ENCODE results near the gene MICAL3. TPM values are rescaled to one million over a fixed set of nuclear protein-coding genes. Genes with fewer than 3 reads are reported as not detected.

The MICAL3 gene
- total and polyA plus RNA-seq, 9 of the 15 experiments (the other 6 are each of a cell fraction or from before 2014, with no cell fraction given) = 0.53 to 32.1 (median 12.3) TPM

DNA sequence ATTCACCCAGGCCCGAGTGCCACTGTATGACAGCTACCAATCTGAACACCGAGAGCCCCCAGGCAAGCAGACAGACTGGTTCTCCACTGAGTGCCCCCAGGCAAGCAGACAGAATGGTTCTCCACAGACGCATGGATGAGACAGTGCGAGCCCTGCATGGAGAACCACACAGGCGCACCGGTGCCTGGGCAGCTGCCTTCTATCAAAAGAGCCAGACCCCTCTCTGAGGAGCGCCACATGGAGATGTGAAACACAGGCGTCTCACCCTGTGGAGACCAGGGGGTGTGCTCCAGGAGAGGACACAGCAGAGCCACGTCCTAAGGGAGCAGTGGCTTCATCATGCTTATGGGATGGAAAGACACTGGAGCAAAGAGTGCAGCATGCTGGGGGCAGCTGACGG is 155.6 kb downstream of the MICAL3 start:
- ATAC-seq = no peak
- Histone ChIP-seq H3K9me1 (ENCODE audit: control insufficient read depth, insufficient read depth, low read length) (no peaks in the 10 kb centered on the region), H3K4me3 (no peak overlapping the region), H3K9ac (ENCODE audit: insufficient read depth in 1 of 2, low read depth in 2 of 2, low read length in 2 of 2) (no peak overlapping the region), H3K79me2 (ENCODE audit: control insufficient read depth, insufficient read depth, low read length) (no peaks in the 10 kb centered on the region), H3K4me2 (ENCODE audit: insufficient read depth, low read length) (no peak overlapping the region), H2AFZ (ENCODE audit: low read depth, low read length) (no peak overlapping the region), H3K27ac (ENCODE audit: extremely low read depth, low read depth, low read length) (no peak overlapping the region), H4K20me1 (replicated peaks; ENCODE audit: control insufficient read depth, insufficient read depth, low read length) (no peaks in the 10 kb centered on the region), H3K27me3 (ENCODE audit: control insufficient read depth in 2 of 2, insufficient read depth in 2 of 2, low read length in 2 of 2) (no peaks in the 10 kb centered on the region), H3K9me3 (replicated peaks; ENCODE audit: control insufficient read depth, insufficient read depth, low read depth, low read length) (no peaks in the 10 kb centered on the region), H3K36me3 (ENCODE audit: control insufficient read depth, insufficient read depth, low read length) (peaks cover 61% of the 10 kb centered on the region; the same call in 2 of the 3 replicates), H3K4me1 (replicated peaks in 1 of 2; ENCODE audit: control insufficient read depth in 2 of 2, insufficient read depth in 2 of 2, low read length in 2 of 2) (peaks cover 0 to 13% of the 10 kb centered on the region in 2 experiments; a peak in 2 of 5 replicates)
- ChIA-PET CTCF (ENCODE audit: low intra/inter-chr PET ratio) (interaction anchor here (0.6 kb wide), 1 partner anchor 1791 kb away, joined by 3 read pairs; no protein-coding TSS in a partner anchor), POLR2A (interaction anchor here (0.6 to 0.8 kb wide), 4 partner anchors 8 to 135 kb away, joined by 3 read pairs; no protein-coding TSS in a partner anchor)
- in situ Hi-C loops (cut with MboI) (no loop called here), intact Hi-C loops (cut with micrococcal nuclease) (no loop called here)
- TF ChIP-seq ZNF274 (IDR thresholded peaks at IDR 0.05; ENCODE audit: borderline replicate concordance, low read depth, low read length) = no peak
- no peak for TF ChIP-seq SMAD4 (CRISPR knock-in tag; conservative IDR thresholded peaks at IDR 0.05)
- FAIRE-seq = no peak
- WGBS (ENCODE audit: insufficient coverage, low coverage, missing lambda C conversion rate) = 84% methylated on average over 10 of the region's 10 CpGs
- BruUV-seq (replicated peaks) = no TSS peak
- no peak for DNase-seq (ENCODE audit: extremely low read depth in 1 of 4, low spot score in 3 of 4)

DNA sequence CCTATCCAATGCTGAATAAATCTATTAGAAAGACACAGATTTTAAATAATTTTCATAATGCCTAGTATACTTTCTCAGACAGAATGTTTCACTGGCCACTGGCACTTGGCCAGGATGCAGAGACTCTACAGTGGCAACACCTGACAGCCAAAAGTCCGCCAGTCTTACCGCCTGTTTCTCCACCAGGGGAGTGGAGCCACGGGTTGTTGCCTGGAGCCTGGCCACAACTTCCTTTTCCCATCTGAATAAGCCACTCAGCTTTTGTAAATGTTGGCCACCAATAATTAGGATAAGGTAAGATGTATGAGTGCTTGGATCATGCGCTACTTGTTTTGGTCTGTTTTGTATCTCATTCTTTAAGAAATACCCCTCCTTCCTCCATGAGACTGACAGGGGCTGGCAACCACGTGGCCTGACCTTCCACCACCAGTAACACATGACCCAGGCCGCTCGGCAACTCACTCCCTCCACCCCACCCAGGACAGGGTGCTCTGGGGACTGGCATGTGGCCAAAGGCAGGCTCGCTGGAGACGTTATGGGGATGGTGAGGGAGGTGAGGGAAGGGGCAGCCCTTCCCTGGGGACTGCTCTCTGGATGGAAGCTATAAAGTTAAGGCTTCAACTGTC is 157.1 kb downstream of the MICAL3 start:
- CTCF ChIA-PET (ENCODE audit: low intra/inter-chr PET ratio) = interaction anchor here (0.7 kb wide), 1 partner anchor 160 kb away, joined by 3 read pairs; no protein-coding TSS in a partner anchor
- H3K4me3 ChIP-seq = no peak overlapping the region
- POLR2A ChIA-PET = no interaction called here
- H3K27ac ChIP-seq (ENCODE audit: extremely low read depth, low read depth, low read length) = no peak overlapping the region
- no peak overlapping the region; the same call in 1 of the 2 replicates for H2AFZ ChIP-seq (ENCODE audit: low read depth, low read length)
- no peaks in the 10 kb centered on the region for H4K20me1 ChIP-seq (replicated peaks; ENCODE audit: control insufficient read depth, insufficient read depth, low read length)
- H3K36me3 ChIP-seq (ENCODE audit: control insufficient read depth, insufficient read depth, low read length) = peaks cover 51% of the 10 kb centered on the region; the same call in 2 of the 3 replicates
- H3K9ac ChIP-seq (ENCODE audit: insufficient read depth in 1 of 2, low read depth in 2 of 2, low read length in 2 of 2) = peak overlapping the region in 1 of 2 experiments; percentile 56; a peak in 2 of 4 replicates
- no peaks in the 10 kb centered on the region for H3K9me3 ChIP-seq (replicated peaks; ENCODE audit: control insufficient read depth, insufficient read depth, low read depth, low read length)
- no peak overlapping the region for H3K4me2 ChIP-seq (ENCODE audit: insufficient read depth, low read length)
- in situ Hi-C loops (cut with MboI) (no loop called here), intact Hi-C loops (cut with micrococcal nuclease) (no loop called here)
- no peaks in the 10 kb centered on the region for H3K9me1 ChIP-seq (ENCODE audit: control insufficient read depth, insufficient read depth, low read length)
- H3K4me1 ChIP-seq (replicated peaks in 1 of 2; ENCODE audit: control insufficient read depth in 2 of 2, insufficient read depth in 2 of 2, low read length in 2 of 2) = peaks cover 0 to 9% of the 10 kb centered on the region in 2 experiments; a peak in 2 of 5 replicates
- BruUV-seq (replicated peaks) = no TSS peak
- H3K79me2 ChIP-seq (ENCODE audit: control insufficient read depth, insufficient read depth, low read length) = no peaks in the 10 kb centered on the region
- peak; percentile 49 to 64 (median 58) for DNase-seq (ENCODE audit: extremely low read depth in 1 of 4, low spot score in 3 of 4)
- no peak for FAIRE-seq
- ATAC-seq = peak; percentile 73
- no peaks in the 10 kb centered on the region for H3K27me3 ChIP-seq (ENCODE audit: control insufficient read depth in 2 of 2, insufficient read depth in 2 of 2, low read length in 2 of 2)
- WGBS (ENCODE audit: insufficient coverage, low coverage, missing lambda C conversion rate) = 41% methylated on average over 9 of the region's 9 CpGs
- TF ChIP-seq NFIC (IDR thresholded peaks at IDR 0.05) = peak; percentile 83
- TF ChIP-seq, protein P1, sequence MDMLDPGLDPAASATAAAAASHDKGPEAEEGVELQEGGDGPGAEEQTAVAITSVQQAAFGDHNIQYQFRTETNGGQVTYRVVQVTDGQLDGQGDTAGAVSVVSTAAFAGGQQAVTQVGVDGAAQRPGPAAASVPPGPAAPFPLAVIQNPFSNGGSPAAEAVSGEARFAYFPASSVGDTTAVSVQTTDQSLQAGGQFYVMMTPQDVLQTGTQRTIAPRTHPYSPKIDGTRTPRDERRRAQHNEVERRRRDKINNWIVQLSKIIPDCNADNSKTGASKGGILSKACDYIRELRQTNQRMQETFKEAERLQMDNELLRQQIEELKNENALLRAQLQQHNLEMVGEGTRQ (CRISPR knock-in tag; IDR thresholded peaks at IDR 0.05) = peak; percentile 53
- TF ChIP-seq MNT (conservative IDR thresholded peaks at IDR 0.05) = peak; percentile 38 to 66
- TF ChIP-seq E2F6 (IDR thresholded peaks at IDR 0.05; ENCODE audit: borderline replicate concordance in 1 of 2, extremely low read depth in 1 of 2, insufficient read depth in 1 of 2, insufficient read length in 1 of 2, low read depth in 1 of 2, low read length in 1 of 2, poor library complexity in 1 of 2, severe bottlenecking in 1 of 2) = peak in 1 of 2 experiments; percentile 37
- TF ChIP-seq, protein P2, sequence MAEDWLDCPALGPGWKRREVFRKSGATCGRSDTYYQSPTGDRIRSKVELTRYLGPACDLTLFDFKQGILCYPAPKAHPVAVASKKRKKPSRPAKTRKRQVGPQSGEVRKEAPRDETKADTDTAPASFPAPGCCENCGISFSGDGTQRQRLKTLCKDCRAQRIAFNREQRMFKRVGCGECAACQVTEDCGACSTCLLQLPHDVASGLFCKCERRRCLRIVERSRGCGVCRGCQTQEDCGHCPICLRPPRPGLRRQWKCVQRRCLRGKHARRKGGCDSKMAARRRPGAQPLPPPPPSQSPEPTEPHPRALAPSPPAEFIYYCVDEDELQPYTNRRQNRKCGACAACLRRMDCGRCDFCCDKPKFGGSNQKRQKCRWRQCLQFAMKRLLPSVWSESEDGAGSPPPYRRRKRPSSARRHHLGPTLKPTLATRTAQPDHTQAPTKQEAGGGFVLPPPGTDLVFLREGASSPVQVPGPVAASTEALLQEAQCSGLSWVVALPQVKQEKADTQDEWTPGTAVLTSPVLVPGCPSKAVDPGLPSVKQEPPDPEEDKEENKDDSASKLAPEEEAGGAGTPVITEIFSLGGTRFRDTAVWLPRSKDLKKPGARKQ (CRISPR knock-in tag; IDR thresholded peaks at IDR 0.05) = no peak

All from K562 (cell line).